Endothelial cell of umbilical vein (primary cell): ENCODE data around the gene EML6.

Source experiments
- CTCF ChIP-seq, 2 donors: IDR thresholded peaks; 1 replicate in 1 of 2; 2 replicates in 1 of 2; pipeline ENCODE4 v1.5.1; 2011; ENCODE audit warnings: low read length in 2 of 2, mild to moderate bottlenecking in 2 of 2, moderate library complexity in 2 of 2, control low read depth in 1 of 2, inconsistent platforms in 1 of 2, low read depth in 1 of 2; ENCODE audit not compliant: insufficient read depth in 1 of 2; ENCODE audit errors: extremely low read depth in 1 of 2
- EZH2 ChIP-seq: IDR thresholded peaks from 2 replicates; pipeline ENCODE4 v1.6.1; 2012; ENCODE audit warnings: borderline replicate concordance, low read depth, mild to moderate bottlenecking, moderate library complexity, low read length, inconsistent platforms; ENCODE audit not compliant: severe bottlenecking
- MAX ChIP-seq: IDR thresholded peaks from 2 replicates; pipeline ENCODE4 v1.6.1; 2011; ENCODE audit not compliant: insufficient read depth, insufficient read length
- MYC ChIP-seq: IDR thresholded peaks from one replicate; pipeline ENCODE4 v1.6.1; 2011; ENCODE audit warnings: mild to moderate bottlenecking, low read depth, low read length
- POLR2A ChIP-seq: IDR thresholded peaks from 2 replicates; pipeline ENCODE4 v1.6.1; 2012; ENCODE audit warnings: low read depth, mild to moderate bottlenecking, control low read depth, low read length
- POLR2AphosphoS5 ChIP-seq: IDR thresholded peaks from 2 replicates; pipeline ENCODE4 v1.6.1; 2012; ENCODE audit warnings: low read depth, mild to moderate bottlenecking, control low read depth, low read length, moderate library complexity; ENCODE audit not compliant: insufficient read depth

GRCh38 chr2:55000341-55000740 is 276.9 kb downstream of the EML6 start:
- TF ChIP-seq POLR2AphosphoS5 (no peak), EZH2 (no peak), CTCF (IDR thresholded peaks at IDR 0.05; ENCODE audit: extremely low read depth in 1 of 2, insufficient read depth in 1 of 2, low read depth in 1 of 2, low read length in 2 of 2) (no peak), POLR2A (no peak), MAX (no peak), MYC (no peak)
